Muscle layer of colon (tissue), 2 donors: ENCODE data around the gene LY9.
"Not testable (repeated sequence)": the region's sequence is repeated elsewhere in the genome, so short reads cannot be mapped to it uniquely, and the experiment has no call there.

ENCODE experiments used
- H3K27ac ChIP-seq: one replicate; pipeline ENCODE4 v1.7.0; 2013; ENCODE audit warnings: low read depth, mild to moderate bottlenecking, low read length, moderate library complexity
- H3K27me3 ChIP-seq, 2 donors: one replicate each; pipeline ENCODE4 v1.7.0; 2013; ENCODE audit warnings: low read length in 2 of 2, mild to moderate bottlenecking in 2 of 2; ENCODE audit not compliant: insufficient read depth in 2 of 2, control insufficient read depth in 1 of 2
- H3K36me3 ChIP-seq: one replicate; pipeline ENCODE4 v1.7.0; 2013; ENCODE audit warnings: mild to moderate bottlenecking, low read length; ENCODE audit not compliant: insufficient read depth
- H3K4me1 ChIP-seq: one replicate; pipeline ENCODE4 v1.7.0; 2013; ENCODE audit warnings: mild to moderate bottlenecking, low read length; ENCODE audit not compliant: insufficient read depth
- H3K4me3 ChIP-seq, 2 donors: one replicate each; pipeline ENCODE4 v1.7.0; 2013; ENCODE audit warnings: low read length in 2 of 2, low read depth in 1 of 2, mild to moderate bottlenecking in 1 of 2, moderate library complexity in 1 of 2
- H3K9ac ChIP-seq: one replicate; pipeline ENCODE4 v1.7.0; 2013; ENCODE audit warnings: low read length
- H3K9me3 ChIP-seq: one replicate; pipeline ENCODE4 v1.7.0; 2013; ENCODE audit warnings: mild to moderate bottlenecking, low read length
- donor health status: abdominal sarcoma.
- donor health status: Adenocarcinoma of cecum.

The LY9 gene

GRCh38 chr1:160774886-160775719 is 20.9 kb upstream of the LY9 start:
- Histone ChIP-seq H3K27me3 (no peaks in the 10 kb centered on the region), H3K27ac (no peak overlapping the region), H3K36me3 (no peaks in the 10 kb centered on the region), H3K4me3 (no peak overlapping the region), H3K4me1 (no peaks in the 10 kb centered on the region), H3K9ac (no peak overlapping the region), H3K9me3 (no peaks in the 10 kb centered on the region)

- Histone ChIP-seq H3K36me3 (no peaks in the 10 kb centered on the region), H3K27me3 (no peaks in the 10 kb centered on the region), H3K27ac (no peak overlapping the region), H3K9ac (no peak overlapping the region), H3K9me3 (no peaks in the 10 kb centered on the region), H3K4me1 (no peaks in the 10 kb centered on the region), H3K4me3 (no peak overlapping the region)
Observed at GRCh38 chr1:160776178-160776577, 19.8 kb upstream of the LY9 start.

- Histone ChIP-seq H3K4me1 (no peaks in the 10 kb centered on the region), H3K9ac (no peak overlapping the region), H3K36me3 (no peaks in the 10 kb centered on the region), H3K9me3 (no peaks in the 10 kb centered on the region), H3K4me3 (no peak overlapping the region), H3K27me3 (no peaks in the 10 kb centered on the region), H3K27ac (no peak overlapping the region)
Observed at GRCh38 chr1:160777486-160778089, 18.4 kb upstream of the LY9 start.

GRCh38 chr1:160778976-160779375 is 17.0 kb upstream of the LY9 start:
- Histone ChIP-seq H3K27me3 (no peaks in the 10 kb centered on the region), H3K9me3 (no peaks in the 10 kb centered on the region), H3K36me3 (no peaks in the 10 kb centered on the region), H3K4me1 (no peaks in the 10 kb centered on the region), H3K9ac (no peak overlapping the region), H3K4me3 (no peak overlapping the region), H3K27ac (no peak overlapping the region)

- no peak overlapping the region for H3K4me3 ChIP-seq
- H3K27ac ChIP-seq, result no peak overlapping the region
- no peaks in the 10 kb centered on the region for H3K27me3 ChIP-seq
Observed at GRCh38 chr1:160779626-160780397, 16.2 kb upstream of the LY9 start.

GRCh38 chr1:160780398-160780755 is 15.6 kb upstream of the LY9 start:
- H3K36me3 ChIP-seq, result no peaks in the 10 kb centered on the region
- H3K4me3 ChIP-seq, result no peak overlapping the region
- no peaks in the 10 kb centered on the region for H3K4me1 ChIP-seq
- H3K9me3 ChIP-seq, result no peaks in the 10 kb centered on the region
- H3K27me3 ChIP-seq, result no peaks in the 10 kb centered on the region
- H3K27ac ChIP-seq, result no peak overlapping the region
- H3K9ac ChIP-seq, result no peak overlapping the region

More at GRCh38 chr1:160779626-160780397, 16.2 kb upstream of the LY9 start:
- Histone ChIP-seq H3K4me1 (no peaks in the 10 kb centered on the region), H3K36me3 (no peaks in the 10 kb centered on the region), H3K9ac (no peak overlapping the region), H3K9me3 (no peaks in the 10 kb centered on the region)

- H3K9me3 ChIP-seq, result no peaks in the 10 kb centered on the region
- no peak overlapping the region for H3K27ac ChIP-seq
- no peaks in the 10 kb centered on the region for H3K36me3 ChIP-seq
- H3K27me3 ChIP-seq, result no peaks in the 10 kb centered on the region
- H3K4me3 ChIP-seq, result no peak overlapping the region
- no peak overlapping the region for H3K9ac ChIP-seq
- H3K4me1 ChIP-seq, result no peaks in the 10 kb centered on the region
Observed at GRCh38 chr1:160781186-160781766, 14.7 kb upstream of the LY9 start.

GRCh38 chr1:160781914-160782689 is 13.9 kb upstream of the LY9 start:
- H3K9ac ChIP-seq, result no peak overlapping the region
- H3K27ac ChIP-seq, result no peak overlapping the region
- H3K9me3 ChIP-seq, result no peaks in the 10 kb centered on the region
- H3K4me1 ChIP-seq, result no peaks in the 10 kb centered on the region
- H3K36me3 ChIP-seq, result no peaks in the 10 kb centered on the region
- no peaks in the 10 kb centered on the region for H3K27me3 ChIP-seq
- no peak overlapping the region for H3K4me3 ChIP-seq

GRCh38 chr1:160782988-160783765 is 12.8 kb upstream of the LY9 start:
- not testable (repeated sequence) for H3K27me3 ChIP-seq, H3K27ac ChIP-seq, H3K4me1 ChIP-seq, H3K4me3 ChIP-seq, H3K9ac ChIP-seq, H3K36me3 ChIP-seq, H3K9me3 ChIP-seq

- H3K9me3 ChIP-seq, result no peaks in the 10 kb centered on the region
- no peaks in the 10 kb centered on the region for H3K27me3 ChIP-seq
- H3K4me1 ChIP-seq, result no peaks in the 10 kb centered on the region
- no peaks in the 10 kb centered on the region for H3K36me3 ChIP-seq
- H3K4me3 ChIP-seq, result no peak overlapping the region
- H3K27ac ChIP-seq, result no peak overlapping the region
- no peak overlapping the region for H3K9ac ChIP-seq
Observed at GRCh38 chr1:160789051-160789701, 6.8 kb upstream of the LY9 start.
